SK-N-MC (cell line): ENCODE measurements around the gene MACROD2.

ENCODE experiments used
- EZH2 ChIP-seq: fragments of 200-600 bp; sonication (generic); IDR thresholded peaks from one replicate; pipeline ENCODE4 v1.6.1; 2017; ENCODE audit warnings: antibody characterized with exemption
- FOXP2 ChIP-seq: optimal IDR thresholded peaks from 2 replicates; pipeline ENCODE3; 2011; ENCODE audit warnings: mild to moderate bottlenecking, moderate library complexity; ENCODE audit not compliant: insufficient read depth; ENCODE audit errors: extremely low read length, control extremely low read depth
- POLR2AphosphoS5 ChIP-seq: IDR thresholded peaks from 2 replicates; pipeline ENCODE4 v1.6.1; 2012; ENCODE audit warnings: mild to moderate bottlenecking, low read depth, low read length, borderline replicate concordance

DNA sequence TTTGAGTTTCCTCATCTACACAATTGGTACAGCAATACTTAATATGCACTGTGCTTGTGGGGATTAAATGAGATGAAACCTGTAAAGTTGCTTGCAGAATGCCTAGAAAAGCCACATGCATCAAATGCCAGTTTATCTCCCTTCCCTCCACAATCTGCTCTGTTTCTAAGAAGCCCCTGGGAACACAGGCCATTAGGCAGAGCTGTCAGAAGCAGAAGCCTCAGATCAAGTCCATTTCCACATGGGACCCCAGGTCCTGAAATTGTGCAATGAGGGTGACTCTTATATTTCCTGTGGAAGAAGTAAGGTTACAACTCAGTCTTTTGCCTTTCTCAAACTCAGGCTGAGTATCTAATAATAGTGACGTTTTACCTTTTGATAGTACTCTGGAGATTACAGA, 1840.5 kb downstream of the MACROD2 start:
- TF ChIP-seq EZH2 (no peak), POLR2AphosphoS5 (no peak), FOXP2 (no peak)
